B cell (primary cell): ENCODE data around the gene AP3D1. TPM values are rescaled to one million over a fixed set of nuclear protein-coding genes. Genes with fewer than 3 reads are reported as not detected.
"Not testable (repeated sequence)": the region's sequence is repeated elsewhere in the genome, so short reads cannot be mapped to it uniquely, and the experiment has no call there.

Source experiments
- ATAC-seq: fragments of 200-7000 bp; cut with Tn5 transposase; one replicate; pipeline ENCODE4 v1.10.0; 2021; ENCODE audit warnings: low read depth, mild to moderate bottlenecking, moderate number of reproducible peaks, moderate library complexity
- CTCF ChIA-PET: fragments of 350-600 bp; sonication (Branson Sonifier 250); formaldehyde crosslinking; loops from one replicate; lab custom pipeline; 2021; ENCODE audit warnings: antibody characterized with exemption, inconsistent platforms; lab: Charles Lee
- POLR2A ChIA-PET: fragments of 350-600 bp; sonication (Branson Sonifier 250); formaldehyde crosslinking; loops from one replicate; lab custom pipeline; 2021; ENCODE audit warnings: antibody characterized with exemption; lab: Charles Lee
- DNase-seq: peaks from one replicate; pipeline ENCODE4 v3.0.0; 2013
- H2AFZ ChIP-seq: 2 replicates; pipeline ENCODE4 v1.6.1; 2012; ENCODE audit warnings: mild to moderate bottlenecking, low read depth, low read length; ENCODE audit not compliant: insufficient read depth, poor library complexity, severe bottlenecking
- H3K27ac ChIP-seq, 2 donors: 1 replicate in 1 of 2; 2 replicates in 1 of 2; pipeline ENCODE4 v1.5.1; 2012 to 2013; ENCODE audit warnings: low read length in 2 of 2, mild to moderate bottlenecking in 2 of 2, moderate library complexity in 1 of 2
- H3K27me3 ChIP-seq, 4 experiments: fragments of 200-600 bp in 1 of 4; sonication (generic) in 1 of 4; replicated peaks in 1 of 4; 1 replicate in 2 of 4; 2 replicates in 2 of 4; pipeline versions ENCODE4 v1.6.1 to v1.7.0; 2013 to 2016; ENCODE audit warnings: low read length in 3 of 4, mild to moderate bottlenecking in 2 of 4, mixed read lengths in 1 of 4, moderate library complexity in 1 of 4; ENCODE audit not compliant: insufficient read depth in 4 of 4, control insufficient read depth in 3 of 4; ENCODE audit errors: control extremely low read depth in 1 of 4
- H3K36me3 ChIP-seq, 2 experiments: replicated peaks in 1 of 2; 1 replicate in 1 of 2; 2 replicates in 1 of 2; pipeline versions ENCODE4 v1.6.1 to v1.7.1; 2013; ENCODE audit warnings: low read length in 1 of 2; ENCODE audit not compliant: insufficient read depth in 2 of 2, control insufficient read depth in 1 of 2; ENCODE audit errors: control extremely low read depth in 1 of 2, extremely low read depth in 1 of 2
- H3K4me1 ChIP-seq, 2 donors: fragments of 200-600 bp in 1 of 2; sonication (generic) in 1 of 2; 1 replicate in 1 of 2; 2 replicates in 1 of 2; pipeline versions ENCODE4 v1.5.1 to v1.6.1; 2013 to 2017; ENCODE audit warnings: low read length in 2 of 2; ENCODE audit not compliant: control insufficient read depth in 2 of 2, insufficient read depth in 2 of 2
- H3K4me2 ChIP-seq: replicated peaks from 2 replicates; pipeline ENCODE3; 2012; ENCODE audit warnings: mild to moderate bottlenecking, low read depth, low read length; ENCODE audit not compliant: poor library complexity, severe bottlenecking
- H3K4me3 ChIP-seq, 5 experiments: fragments of 200-600 bp in 1 of 5; sonication (generic) in 1 of 5; 1 replicate in 3 of 5; 2 replicates in 2 of 5; pipeline versions ENCODE4 v1.5.1 to v1.7.0; 2011 to 2016; ENCODE audit warnings: low read length in 4 of 5, mild to moderate bottlenecking in 4 of 5, low read depth in 2 of 5, control low read depth in 1 of 5, moderate library complexity in 1 of 5; ENCODE audit not compliant: insufficient read depth in 1 of 5; ENCODE audit errors: control extremely low read depth in 1 of 5, extremely low read depth in 1 of 5
- H3K79me2 ChIP-seq: fragments of 200-600 bp; sonication (generic); one replicate; pipeline ENCODE4 v1.6.0; 2016; ENCODE audit warnings: low read length; ENCODE audit not compliant: control insufficient read depth, insufficient read depth
- H3K9ac ChIP-seq: fragments of 200-600 bp; sonication (generic); 2 replicates; pipeline ENCODE4 v1.6.1; 2017; ENCODE audit warnings: mild to moderate bottlenecking, low read length, moderate library complexity
- H3K9me3 ChIP-seq, 3 donors: one replicate each; pipeline versions ENCODE4 v1.6.1 to v1.7.1; 2013; ENCODE audit warnings: low read length in 2 of 3; ENCODE audit not compliant: control insufficient read depth in 2 of 3, insufficient read depth in 1 of 3; ENCODE audit errors: control extremely low read depth in 1 of 3
- H4K20me1 ChIP-seq: 2 replicates; pipeline ENCODE4 v1.6.0; 2012; ENCODE audit warnings: mild to moderate bottlenecking, low read length; ENCODE audit not compliant: insufficient read depth, control insufficient read depth, poor library complexity, severe bottlenecking
- H3K27ac Mint-ChIP-seq: one replicate; pipeline ENCODE4 v1.8.0; 2021; ENCODE audit warnings: mixed read lengths
- H3K27me3 Mint-ChIP-seq: one replicate; pipeline ENCODE4 v1.8.0; 2021; ENCODE audit warnings: mixed read lengths
- H3K4me1 Mint-ChIP-seq: one replicate; pipeline ENCODE4 v1.8.0; 2021; ENCODE audit warnings: mixed read lengths
- H3K4me3 Mint-ChIP-seq: one replicate; pipeline ENCODE4 v1.8.0; 2021; ENCODE audit warnings: mixed read lengths
- H3K9me3 Mint-ChIP-seq: one replicate; pipeline ENCODE4 v1.8.0; 2022; ENCODE audit warnings: mixed read lengths; ENCODE audit not compliant: insufficient read depth
- EZH2 ChIP-seq: IDR thresholded peaks from 2 replicates; pipeline ENCODE4 v1.6.1; 2012; ENCODE audit warnings: borderline replicate concordance, low read depth, mild to moderate bottlenecking, moderate library complexity, low read length; ENCODE audit not compliant: insufficient read depth, poor library complexity, severe bottlenecking
- WGBS: methylation state at CpG from one replicate; pipeline ENCODE4 v1.1.5; 2013; ENCODE audit warnings: missing lambda C conversion rate; ENCODE audit not compliant: insufficient coverage; 5-methylcytosine and 5-hydroxymethylcytosine counted together
- intact Hi-C: fragments of 100-400 bp; cut with micrococcal nuclease; formaldehyde crosslinking; loops from one replicate; pipeline ENCODE4 v1.10.0; 2022
- polyA plus RNA-seq: library from polyadenylated mRNA; depleted of rRNA; stranded (reverse); fragments of >200 nt; gene quantifications from 2 replicates; pipeline ENCODE4 v1.2.3, GENCODE V29; 2012
- total RNA-seq, 2 donors: library from RNA; stranded (reverse); fragments of 120-200 nt in 1 of 2; gene quantifications; 1 replicate in 1 of 2; 2 replicates in 1 of 2; pipeline versions ENCODE4 v1.2.3 to v1.2.4, GENCODE V29; 2013 to 2022
- TF ChIP-seq, protein P1 (sequence below): fragments of 200-600 bp; IDR thresholded peaks from one replicate; pipeline ENCODE4 v1.8.0; 2022; ENCODE audit warnings: antibody characterized with exemption, mild to moderate bottlenecking

The AP3D1 gene
- total and polyA plus RNA-seq, 2 donors (not counting 1 experiment from before 2014, with no cell fraction given), result 96.4 to 114 TPM

DNA sequence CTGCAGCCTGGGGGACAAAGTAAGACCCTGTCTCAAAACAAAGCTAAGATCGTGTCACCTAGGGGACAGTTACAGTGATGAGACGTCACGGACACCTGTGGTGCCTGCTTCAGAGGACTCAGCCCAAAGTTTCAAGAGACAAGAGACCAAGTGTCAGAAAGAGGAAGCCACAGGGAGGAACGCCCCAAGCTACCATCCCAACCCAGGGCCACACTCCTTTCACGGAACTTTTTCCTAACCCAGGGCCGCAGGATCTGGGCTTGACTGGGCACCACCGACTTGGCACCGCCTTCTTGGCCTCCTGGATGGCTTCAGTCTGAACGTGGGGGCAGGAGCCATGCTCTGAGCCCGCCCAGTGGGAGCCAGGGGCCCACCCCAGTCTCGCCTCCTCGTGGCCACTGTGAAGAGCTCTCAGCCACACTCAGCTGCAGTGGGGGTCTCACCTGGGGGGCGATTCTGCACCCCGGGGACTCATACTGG is 63.7 kb downstream of the AP3D1 start:
- Histone ChIP-seq H3K79me2 (peaks cover 44% of the 10 kb centered on the region), H3K9me3 (peaks cover 0 to 13% (median 0%) of the 10 kb centered on the region in 3 donors), H3K36me3 (peaks cover 0 to 6% of the 10 kb centered on the region in 2 experiments), H3K9ac (peak overlapping the region; percentile 71), H3K4me1 (peaks cover 70 to 81% of the 10 kb centered on the region in 2 donors), H3K4me3 (peak overlapping the region in 3 of 5 experiments; percentile 17 to 34 (median 18)), H4K20me1 (peaks cover 16% of the 10 kb centered on the region), H3K27ac (peak overlapping the region; percentile 96 to 99), H2AFZ (no peak overlapping the region), H3K27me3 (no peaks in the 10 kb centered on the region), H3K4me2 (peak overlapping the region; percentile 95)
- Mint-ChIP-seq H3K4me1 (peaks cover 74% of the 10 kb centered on the region), H3K9me3 (no peaks in the 10 kb centered on the region), H3K4me3 (peak overlapping the region; percentile 90), H3K27ac (peak overlapping the region; percentile 100), H3K27me3 (no peaks in the 10 kb centered on the region)
- ATAC-seq, result peak; percentile 20
- POLR2A ChIA-PET, result interaction anchor here (0.5 to 10.2 kb wide), 24 partner anchors 7 to 698 kb away, joined by 3 to 123 read pairs (median 4); partner anchors contain the start of genes AP3D1, IZUMO4, MKNK2 and MOB3A
- CTCF ChIA-PET, result interaction anchor here (0.8 to 6.5 kb wide), 10 partner anchors 6 to 45 kb away, joined by 3 to 54 read pairs (median 9); partner anchors contain the start of gene MOB3A
- intact Hi-C loops, result loop anchor here (1.0 to 10.0 kb wide), 2 partner anchors 9 to 537 kb away; partner anchors contain the start of genes IZUMO4 and MOB3A
- TF ChIP-seq, protein P1, sequence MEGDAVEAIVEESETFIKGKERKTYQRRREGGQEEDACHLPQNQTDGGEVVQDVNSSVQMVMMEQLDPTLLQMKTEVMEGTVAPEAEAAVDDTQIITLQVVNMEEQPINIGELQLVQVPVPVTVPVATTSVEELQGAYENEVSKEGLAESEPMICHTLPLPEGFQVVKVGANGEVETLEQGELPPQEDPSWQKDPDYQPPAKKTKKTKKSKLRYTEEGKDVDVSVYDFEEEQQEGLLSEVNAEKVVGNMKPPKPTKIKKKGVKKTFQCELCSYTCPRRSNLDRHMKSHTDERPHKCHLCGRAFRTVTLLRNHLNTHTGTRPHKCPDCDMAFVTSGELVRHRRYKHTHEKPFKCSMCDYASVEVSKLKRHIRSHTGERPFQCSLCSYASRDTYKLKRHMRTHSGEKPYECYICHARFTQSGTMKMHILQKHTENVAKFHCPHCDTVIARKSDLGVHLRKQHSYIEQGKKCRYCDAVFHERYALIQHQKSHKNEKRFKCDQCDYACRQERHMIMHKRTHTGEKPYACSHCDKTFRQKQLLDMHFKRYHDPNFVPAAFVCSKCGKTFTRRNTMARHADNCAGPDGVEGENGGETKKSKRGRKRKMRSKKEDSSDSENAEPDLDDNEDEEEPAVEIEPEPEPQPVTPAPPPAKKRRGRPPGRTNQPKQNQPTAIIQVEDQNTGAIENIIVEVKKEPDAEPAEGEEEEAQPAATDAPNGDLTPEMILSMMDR, result peak; percentile 61
- no peak for TF ChIP-seq EZH2
- WGBS, result 4% methylated on average over 14 of the region's 14 CpGs
- peak; percentile 92 for DNase-seq

DNA sequence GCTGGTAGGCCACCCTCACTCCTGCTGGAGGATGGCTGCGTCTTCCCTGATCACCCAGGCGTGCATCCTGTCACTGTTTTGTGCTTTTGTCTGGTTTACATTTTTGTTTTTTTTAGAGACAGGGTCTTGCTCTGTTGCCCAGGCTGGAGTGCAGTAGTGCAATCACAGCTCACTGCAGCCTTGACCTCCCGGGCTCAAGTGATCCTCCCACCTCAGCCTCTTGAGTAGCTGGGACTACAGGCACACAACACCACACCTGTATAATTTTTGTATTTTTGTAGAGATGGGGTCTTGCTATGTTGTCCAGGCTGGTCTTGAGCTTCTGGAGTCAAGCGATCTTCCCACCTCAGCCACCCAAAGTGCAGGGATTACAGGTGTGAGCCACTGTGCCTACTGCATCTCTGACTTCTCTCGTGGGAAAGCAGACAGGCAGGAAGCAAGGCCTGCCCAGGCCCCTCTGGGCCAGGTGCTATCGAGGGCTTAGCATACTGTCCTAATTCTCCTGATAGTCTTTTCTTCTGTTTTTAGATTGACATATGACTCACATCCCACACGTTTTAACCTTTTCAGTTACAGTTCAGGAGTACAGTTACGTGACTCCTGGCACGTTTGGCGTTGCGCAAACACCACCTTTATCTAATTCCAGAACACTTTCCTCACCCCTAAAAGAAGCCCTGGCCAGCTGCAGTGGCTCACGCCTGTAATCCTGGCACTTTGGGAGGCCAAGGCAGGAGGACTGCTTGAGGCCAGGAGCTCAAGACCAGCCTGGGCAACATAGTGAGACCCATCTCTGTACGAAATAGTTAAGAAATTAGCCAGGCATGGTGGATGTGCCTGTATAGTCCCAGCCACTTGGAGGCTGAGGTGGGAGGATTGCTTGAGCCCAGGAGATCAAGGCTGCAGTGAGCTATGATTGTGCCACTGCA is 64.4 kb downstream of the AP3D1 start:
- peak overlapping the region; percentile 100 for H3K27ac Mint-ChIP-seq
- Histone ChIP-seq H3K27ac (peak overlapping the region; percentile 96 to 99), H3K4me3 (peak overlapping the region in 4 of 5 experiments; percentile 11 to 47 (median 14)), H4K20me1 (peaks cover 23% of the 10 kb centered on the region), H3K4me1 (peaks cover 70 to 81% of the 10 kb centered on the region in 2 donors), H3K79me2 (peaks cover 44% of the 10 kb centered on the region), H3K36me3 (peaks cover 0 to 12% of the 10 kb centered on the region in 2 experiments), H3K9ac (peak overlapping the region; percentile 71), H3K4me2 (peak overlapping the region; percentile 95)
- H3K4me3 Mint-ChIP-seq, result peak overlapping the region; percentile 90
- H3K27me3 ChIP-seq, H3K27me3 Mint-ChIP-seq, H3K9me3 Mint-ChIP-seq, H2AFZ ChIP-seq, H3K9me3 ChIP-seq: not testable (repeated sequence)
- ChIA-PET POLR2A (interaction anchor here (0.5 to 10.2 kb wide), 22 partner anchors 8 to 1180 kb away, joined by 3 to 123 read pairs (median 4); partner anchors contain the start of genes AP3D1, IZUMO4, MKNK2 and MOB3A), CTCF (interaction anchor here (0.9 to 6.5 kb wide), 9 partner anchors 7 to 44 kb away, joined by 3 to 54 read pairs (median 10); partner anchors contain the start of gene MOB3A)
- WGBS, result 16% methylated on average over 10 of the region's 13 CpGs
- H3K4me1 Mint-ChIP-seq, result peaks cover 76% of the 10 kb centered on the region
- DNase-seq (peak; percentile 81), ATAC-seq (peak; percentile 0)
- intact Hi-C loops, result loop anchor here (1.0 to 10.0 kb wide), 2 partner anchors 9 to 538 kb away; partner anchors contain the start of genes IZUMO4 and MOB3A
